Hippocampal formation (tissue), 2 donors: ENCODE data around the gene ZKSCAN1.

ENCODE experiments used
- DNase-seq, 2 donors: peaks; one replicate each; lab custom pipeline; 2025; lab: John Stamatoyannopoulos, UW

Gene ZKSCAN1

DNA sequence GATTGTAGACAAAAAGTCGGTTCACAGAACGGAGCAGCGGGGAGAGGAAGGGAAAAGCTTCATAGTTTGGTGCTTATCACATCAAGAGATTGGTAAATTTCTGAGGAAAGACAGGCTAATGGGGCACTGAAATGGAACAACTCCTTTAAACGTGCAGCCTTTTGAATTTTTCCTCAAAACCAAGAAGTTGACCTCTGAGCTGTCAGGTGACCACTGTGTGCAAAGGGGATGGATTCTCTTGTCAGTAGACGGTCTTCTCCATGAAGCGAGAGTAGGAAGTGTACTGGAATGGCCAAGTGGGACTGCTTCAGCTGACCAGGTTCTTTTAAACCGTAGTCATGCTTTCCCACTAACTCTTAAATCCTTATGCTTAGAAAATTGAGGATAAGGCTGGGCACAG, 22.9 kb downstream of the ZKSCAN1 start:
- no peak for DNase-seq

DNA sequence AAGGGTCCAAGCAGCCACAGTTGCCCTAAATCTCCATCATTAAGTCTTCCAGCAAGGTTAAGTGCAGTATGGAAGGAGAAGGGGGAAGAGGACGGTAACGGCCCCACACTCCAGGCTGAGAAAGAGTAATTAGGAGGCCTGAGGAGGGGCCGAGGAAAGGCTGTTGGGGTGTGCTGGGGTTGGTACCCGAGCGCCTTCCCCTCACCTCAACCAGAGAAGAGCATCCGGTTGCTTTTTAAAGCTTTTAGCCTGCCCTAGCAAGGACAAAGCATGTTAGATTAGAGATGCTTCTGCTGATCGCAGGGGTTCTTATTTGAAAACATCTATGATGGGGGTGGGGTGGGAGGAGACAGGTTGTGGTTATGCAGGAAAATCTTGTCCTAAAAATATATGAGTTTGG, 25.2 kb downstream of the ZKSCAN1 start:
- no peak for DNase-seq

DNA sequence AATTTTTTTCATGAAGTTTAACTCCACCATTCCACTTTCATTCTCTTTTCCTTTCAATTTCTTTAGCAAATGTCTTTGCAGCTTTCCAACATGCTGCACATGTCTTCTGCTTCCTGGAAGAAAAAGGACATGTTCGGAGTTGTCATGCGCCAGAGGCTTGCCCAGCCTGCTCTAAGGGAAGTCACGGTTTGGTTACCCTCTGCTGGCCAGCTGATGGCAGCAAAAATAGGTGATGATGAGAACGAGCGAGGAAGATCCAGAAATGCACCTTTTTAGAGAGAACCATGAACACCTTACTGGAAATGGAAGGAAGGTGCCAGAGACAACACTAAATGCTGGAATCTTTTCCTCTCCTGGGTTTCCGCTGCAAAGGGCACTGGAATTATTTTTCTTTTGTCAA, 29.3 kb downstream of the ZKSCAN1 start:
- DNase-seq = no peak

DNA sequence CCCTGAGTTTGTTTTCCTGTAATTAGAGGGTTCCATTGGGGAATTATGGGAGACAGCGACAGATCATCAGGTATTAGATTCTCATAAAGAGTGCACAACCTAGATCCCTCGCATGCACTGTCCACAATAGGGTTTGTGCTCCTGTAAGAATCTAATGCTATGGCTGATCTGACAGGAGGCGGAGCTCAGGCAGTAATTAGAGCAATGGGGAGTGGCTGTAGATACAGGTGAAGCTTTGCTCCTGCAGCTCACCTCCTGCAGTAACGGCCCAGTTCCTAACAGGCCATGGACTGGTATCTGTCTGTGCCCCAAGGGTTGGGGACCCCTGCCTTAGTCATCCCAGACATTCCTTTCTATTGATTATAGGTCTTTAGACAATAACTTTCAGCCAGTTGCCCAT, 33.3 kb downstream of the ZKSCAN1 start:
- no peak for DNase-seq

DNA sequence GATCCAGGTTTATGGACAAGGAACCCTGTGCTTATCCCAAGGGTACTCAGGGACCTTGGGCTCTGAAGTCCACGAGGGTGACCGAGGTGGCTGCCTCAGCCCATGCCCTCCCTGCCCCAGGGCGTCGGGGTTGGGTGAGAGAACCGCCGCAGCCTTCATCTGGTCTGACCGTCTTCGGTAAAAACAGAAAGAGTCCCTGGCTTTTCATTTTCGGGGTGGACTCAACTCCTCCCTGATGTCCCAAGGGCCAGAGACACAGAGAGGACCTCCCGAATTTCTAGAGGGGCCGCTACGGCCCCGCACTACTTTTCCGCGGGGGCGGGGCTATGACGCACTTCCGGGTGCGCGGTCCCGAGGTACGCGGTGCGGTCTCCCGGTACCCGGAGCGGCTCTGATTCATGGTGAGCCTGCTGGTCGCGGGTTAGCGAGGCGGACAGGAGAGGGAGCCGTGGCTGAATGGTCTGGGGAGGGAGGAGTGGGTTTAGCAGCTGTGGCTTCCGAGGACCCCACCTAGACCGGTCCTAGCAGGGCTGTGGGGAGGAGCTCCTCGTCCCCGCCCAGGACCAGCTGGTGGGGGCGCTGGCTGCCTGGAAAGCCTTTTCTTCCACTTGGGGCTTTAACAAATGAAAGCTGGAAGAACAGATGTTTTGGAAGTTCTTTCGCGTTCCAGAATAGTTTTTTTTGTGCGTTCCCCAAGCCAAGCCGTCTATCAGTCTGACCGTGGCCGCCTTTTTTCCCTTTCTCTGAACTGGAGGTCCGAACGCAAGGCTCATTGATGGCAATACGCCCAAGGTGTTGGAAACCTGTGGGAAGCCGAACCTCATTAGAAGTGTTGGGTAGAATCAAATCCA, 34.3 kb downstream of the ZKSCAN1 start, which contains the start of gene ZSCAN21:
Gene ZSCAN21, plus strand, starts transcription at position 334 of the 851 bp plus-strand sequence. CDS start 7,233 bp downstream, outside the sequence.
- peak; percentile 57 to 82 for DNase-seq

DNA sequence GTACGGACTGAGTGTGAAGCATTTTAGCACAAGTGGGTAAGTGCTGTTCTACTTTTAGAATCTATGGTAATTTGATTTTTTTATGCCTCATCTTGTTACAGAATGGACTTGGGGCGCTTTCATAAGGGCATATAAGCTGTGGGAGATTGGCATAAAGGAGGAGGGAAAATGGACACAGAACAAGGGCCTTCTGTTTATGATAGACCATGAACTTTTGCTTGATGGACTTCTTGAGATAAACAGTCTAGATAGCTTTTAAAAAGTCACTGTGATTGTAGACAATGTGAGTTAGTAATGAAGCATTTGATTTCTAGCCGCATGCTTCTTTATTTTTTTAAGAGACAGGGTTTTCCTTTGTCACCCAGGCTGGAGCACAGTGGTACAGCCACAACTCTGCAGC, 36.2 kb downstream of the ZKSCAN1 start:
- no peak for DNase-seq

DNA sequence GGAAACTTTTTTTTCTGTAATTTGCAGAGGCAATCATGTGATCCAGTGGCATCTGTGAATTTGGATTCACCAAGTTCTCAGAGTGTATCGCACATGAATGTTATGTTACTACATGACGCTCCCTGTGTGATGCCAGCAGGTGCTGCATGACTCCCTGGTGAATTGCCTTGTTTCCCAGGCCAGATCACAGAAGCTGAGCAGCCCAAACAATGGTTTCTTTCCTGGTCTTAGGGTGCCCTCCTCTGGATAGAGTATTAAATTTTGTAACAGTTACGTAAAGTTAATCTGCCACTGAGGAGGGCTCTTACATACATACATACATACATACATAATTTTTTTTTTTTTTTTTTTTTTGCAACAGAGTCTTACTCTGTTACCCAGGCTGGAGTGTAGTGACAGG, 37.8 kb downstream of the ZKSCAN1 start:
- DNase-seq = peak; percentile 57 to 87

DNA sequence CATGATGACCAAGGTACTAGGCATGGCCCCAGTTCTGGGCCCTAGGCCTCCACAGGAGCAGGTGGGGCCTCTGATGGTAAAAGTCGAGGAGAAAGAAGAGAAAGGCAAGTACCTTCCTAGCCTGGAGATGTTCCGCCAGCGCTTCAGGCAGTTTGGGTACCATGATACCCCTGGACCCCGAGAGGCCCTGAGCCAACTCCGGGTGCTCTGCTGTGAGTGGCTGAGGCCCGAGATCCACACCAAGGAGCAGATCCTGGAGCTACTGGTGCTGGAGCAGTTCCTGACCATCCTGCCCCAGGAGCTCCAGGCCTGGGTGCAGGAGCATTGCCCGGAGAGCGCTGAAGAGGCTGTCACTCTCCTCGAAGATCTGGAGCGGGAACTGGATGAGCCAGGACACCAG, 41.6 kb downstream of the ZKSCAN1 start:
- no peak for DNase-seq

DNA sequence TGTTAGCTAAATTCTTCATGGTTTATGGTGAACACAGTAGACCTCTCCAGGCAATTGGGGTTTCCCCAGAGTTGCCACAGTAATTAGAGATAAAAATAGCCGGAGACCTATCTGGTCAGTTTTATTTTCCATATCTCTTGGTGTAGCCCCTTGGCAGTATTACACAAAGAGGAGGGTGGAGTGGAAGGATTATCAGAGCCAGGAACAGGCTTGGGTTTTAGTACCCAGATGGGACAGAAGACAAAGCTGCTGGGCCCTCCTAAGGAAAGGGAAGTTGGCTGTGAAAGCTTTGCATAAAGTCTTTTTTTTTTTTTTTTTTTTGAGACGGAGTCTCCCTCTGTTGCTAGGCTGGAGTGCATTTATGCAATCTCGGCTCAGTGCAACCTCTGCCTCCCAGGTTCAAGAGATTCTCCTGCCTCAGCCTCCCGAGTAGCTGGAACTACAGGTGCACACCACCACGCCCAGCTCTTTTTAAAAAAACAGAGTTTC, 43.9 kb downstream of the ZKSCAN1 start:
- DNase-seq = no peak

DNA sequence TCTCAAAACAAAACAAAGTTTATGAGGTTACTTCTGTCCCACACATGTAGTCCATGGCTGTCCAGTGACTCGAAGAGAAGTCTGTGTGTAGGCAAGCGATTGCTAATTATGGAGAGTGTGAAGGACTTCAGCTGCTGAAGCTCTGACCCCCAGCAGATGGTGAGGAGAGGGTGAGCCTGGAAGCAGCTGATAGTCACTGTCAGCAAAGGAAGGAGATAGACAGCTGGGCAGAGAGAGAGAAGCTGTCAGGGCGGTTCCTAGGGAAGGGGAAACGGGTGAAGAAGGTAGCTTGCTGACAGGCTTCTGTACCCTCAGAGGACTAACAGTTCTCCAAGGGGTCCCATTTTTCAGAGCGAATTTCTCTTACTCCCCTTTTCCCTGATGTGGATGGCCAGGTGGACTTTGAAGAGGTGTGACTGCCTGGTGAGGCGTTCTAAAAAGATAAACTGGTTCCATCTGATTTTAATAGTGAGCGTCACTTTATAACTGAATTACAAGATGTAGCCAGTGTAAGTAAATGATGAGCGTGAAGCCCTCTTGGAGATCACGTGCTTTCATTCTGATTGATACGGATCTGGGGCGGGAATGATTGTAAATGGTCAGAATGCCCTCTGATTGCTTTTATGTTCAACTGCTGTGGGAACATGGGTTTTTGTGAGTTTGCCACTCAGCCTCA, 46.3 kb downstream of the ZKSCAN1 start:
- DNase-seq = no peak

DNA sequence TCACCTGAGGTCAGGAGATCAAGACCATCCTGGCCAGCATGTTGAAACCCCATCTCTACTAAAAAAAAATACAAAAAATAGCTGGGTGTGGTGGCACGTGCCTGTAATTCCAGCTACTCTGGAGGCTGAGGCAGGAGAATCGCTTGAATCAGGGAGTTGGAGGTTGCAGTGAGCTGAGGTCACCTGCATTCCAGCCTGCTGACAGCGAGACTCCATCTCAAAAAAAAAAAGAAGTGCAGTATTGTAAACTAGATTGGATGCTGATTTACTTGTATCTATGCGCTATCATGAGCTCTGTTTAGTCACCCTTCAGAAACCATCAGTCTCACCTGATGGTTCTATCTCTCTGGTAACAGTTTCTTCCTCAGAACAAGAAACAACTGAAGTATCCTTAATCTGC, 48.0 kb downstream of the ZKSCAN1 start:
- DNase-seq = no peak

DNA sequence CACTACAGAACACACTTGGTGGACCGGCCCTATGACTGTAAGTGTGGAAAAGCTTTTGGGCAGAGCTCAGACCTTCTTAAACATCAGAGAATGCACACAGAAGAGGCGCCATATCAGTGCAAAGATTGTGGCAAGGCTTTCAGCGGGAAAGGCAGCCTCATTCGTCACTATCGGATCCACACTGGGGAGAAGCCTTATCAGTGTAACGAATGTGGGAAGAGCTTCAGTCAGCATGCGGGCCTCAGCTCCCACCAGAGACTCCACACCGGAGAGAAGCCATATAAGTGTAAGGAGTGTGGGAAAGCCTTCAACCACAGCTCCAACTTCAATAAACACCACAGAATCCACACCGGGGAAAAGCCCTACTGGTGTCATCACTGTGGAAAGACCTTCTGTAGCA, 48.8 kb downstream of the ZKSCAN1 start:
- no peak for DNase-seq

DNA sequence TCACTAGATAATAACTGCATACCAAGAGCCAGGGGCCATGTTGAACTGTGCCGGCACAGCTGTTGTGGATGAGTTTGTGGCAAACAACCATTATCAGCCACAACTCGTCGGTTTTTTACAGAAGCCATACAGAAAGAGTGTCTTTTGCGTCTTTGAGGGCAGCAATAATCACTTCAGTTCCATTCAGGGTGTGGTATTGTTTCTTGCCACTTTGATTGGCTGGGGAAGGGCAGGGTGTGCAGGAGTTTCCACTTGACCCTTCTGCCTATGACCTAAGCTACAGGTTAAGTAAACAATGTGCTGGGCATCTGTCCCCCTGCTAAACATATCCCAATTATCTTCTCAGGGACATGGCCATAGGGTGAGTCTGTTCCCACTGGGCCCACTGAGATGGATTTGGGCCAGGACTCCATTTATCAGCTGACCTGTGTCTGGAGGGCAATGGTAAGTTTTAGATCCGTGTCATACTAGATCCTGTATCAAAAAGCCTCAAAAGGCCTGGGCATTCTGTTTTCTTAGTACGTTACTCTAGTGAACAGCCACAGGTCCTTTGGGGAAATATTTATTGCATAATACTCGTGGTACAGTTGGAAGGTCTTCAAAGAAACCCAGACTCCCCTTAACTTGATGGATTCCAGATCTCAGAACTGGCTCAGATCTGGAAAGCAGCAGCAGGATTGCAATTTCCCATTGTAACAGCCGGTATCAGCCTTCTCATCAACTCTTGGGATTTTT, 50.2 kb downstream of the ZKSCAN1 start:
- no peak for DNase-seq

DNA sequence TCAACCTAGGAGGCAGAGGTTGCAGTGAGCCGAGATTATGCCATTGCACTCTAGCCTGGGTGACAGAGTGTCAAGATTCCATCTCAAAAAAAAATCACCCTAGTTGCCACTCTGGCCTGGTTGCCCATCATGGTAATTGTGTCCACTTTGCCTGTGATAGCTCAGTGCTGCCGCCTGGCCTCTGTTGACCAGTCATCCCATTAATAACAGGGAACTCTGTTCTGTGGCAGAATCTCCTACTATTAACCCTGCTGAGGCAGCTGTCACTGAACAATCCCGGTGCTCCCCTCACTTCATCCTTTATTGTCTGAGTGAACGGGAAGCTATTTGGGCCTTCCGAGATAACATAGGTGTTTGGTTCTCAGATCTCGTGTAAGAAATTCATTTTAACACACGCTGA, 51.6 kb downstream of the ZKSCAN1 start:
- DNase-seq = no peak

DNA sequence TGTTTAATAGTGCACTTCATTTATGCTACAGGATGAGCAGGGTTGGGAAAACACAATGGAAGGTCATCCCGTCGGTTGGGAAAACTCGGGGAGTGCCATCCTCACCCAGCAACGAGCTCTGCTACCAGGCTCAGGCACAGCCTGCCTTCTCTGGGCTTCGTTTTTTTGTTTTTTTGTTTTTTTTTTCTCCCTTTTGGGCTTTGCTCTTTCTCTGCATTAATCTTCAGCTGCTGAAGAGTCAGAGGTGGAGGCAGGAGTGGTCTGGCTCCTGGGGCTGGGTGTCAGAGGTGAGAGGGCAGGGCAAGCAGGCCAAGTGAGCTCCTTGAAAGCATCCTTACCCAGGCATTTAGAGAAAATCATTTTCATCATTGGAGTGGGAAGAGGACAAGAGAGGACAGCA, 54.6 kb downstream of the ZKSCAN1 start:
- no peak for DNase-seq

DNA sequence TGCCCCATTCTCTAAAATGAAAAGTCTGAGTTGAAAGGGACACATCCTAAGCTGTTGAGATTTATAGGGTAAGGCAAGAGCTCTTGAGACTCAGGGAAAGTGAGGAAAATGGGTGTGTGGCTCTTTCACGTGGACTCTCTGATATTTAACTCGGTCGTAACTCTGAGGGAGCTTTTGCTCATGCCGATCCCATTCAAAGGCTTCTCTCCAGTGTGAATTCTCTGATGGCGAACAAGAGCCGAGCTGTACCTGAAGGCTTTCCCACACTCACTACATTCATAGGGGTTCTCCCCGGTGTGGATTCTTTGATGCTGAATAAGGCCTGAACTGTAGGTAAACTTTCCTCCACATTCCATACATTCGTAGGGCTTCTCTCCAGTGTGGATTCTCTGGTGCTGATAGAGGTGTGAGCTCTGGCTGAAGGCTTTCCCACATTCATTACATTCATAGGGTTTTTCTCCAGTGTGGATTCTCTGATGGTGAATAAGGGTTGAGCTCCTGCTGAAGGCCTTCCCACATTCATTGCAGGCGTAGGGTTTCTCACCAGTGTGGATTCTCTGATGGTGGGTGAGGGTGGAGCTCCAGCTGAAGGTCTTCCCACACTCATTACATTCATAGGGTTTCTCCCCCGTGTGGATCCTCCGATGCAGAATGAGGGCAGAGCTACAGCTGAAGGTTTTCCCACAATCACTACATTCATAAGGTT, 55.8 kb downstream of the ZKSCAN1 start:
- no peak for DNase-seq

DNA sequence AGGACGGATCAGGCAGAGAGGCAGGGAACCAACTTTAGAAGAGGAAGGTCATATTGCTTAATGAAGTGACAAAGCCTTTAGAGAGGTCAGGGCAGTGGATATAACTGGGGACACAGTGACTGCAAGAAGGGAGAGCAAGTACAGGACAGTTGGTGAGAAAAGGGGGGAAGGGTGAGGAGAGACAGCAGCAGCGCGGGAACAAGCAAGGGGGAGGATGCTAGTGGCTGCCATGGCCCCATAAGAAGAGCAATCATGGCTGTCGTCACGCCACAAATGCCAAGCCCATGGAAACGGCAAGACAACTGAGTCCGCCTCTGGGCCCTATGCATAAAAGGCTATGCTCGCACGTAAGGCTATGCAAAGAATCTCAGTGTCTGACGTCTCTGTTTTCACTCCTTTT, 57.1 kb downstream of the ZKSCAN1 start:
- no peak for DNase-seq

DNA sequence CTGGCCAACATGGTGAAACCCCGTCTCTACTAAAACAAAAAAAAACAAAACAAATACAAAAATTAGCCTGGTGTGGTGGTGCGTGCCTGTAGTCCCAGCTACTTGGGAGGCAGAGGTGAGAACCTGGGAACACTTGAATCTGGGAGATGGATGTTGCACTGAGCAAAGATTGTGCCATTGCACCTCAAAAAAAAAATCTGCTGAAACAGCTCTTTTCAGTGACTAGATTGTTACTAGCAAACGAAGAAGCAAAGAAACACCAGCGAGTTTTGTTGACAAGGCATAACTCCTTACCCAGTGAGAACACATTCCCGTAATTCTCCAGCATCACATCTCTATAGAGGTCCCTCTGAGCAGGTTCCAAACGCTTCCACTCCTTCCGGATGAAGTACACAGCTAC, 59.4 kb downstream of the ZKSCAN1 start:
- DNase-seq = no peak

DNA sequence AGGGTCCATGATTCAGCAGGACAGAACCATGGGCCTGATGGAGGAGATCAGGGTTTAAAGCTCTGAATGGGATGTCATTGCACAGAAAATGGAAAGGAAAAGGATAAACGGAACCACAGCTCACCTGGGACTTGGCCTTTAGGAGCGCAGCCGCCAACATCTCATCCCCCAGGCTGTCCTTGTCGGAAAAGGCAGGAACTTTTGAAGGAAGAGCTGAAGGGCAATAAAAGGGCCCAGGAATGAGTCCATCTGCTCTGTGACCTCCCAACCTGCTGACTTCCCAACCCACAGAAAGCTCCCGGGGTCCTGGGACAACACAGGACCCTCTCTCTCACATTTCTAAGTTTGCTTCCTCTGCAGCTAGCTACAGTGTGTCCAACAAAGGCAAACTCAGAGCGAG, 60.0 kb downstream of the ZKSCAN1 start:
- no peak for DNase-seq

DNA sequence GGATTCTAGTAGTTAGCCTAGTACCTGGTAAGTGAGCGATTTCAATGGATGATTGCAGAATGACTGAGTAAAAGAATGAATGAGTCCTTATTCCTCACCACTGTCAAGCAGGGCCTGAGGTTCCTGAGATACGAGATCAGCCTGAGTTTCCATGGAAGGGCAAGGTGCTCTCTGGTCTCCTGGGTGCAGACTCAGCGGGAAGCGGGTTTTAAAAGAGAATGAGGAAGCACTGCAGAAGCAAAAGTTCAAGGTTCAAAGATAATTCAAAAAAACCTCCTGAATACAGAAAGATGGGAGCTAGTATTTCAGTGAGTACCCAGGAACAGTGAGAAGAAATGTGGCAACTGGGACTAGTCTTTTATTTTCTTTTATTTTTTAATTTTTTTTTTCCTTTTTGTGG, 61.8 kb downstream of the ZKSCAN1 start:
- no peak for DNase-seq

DNA sequence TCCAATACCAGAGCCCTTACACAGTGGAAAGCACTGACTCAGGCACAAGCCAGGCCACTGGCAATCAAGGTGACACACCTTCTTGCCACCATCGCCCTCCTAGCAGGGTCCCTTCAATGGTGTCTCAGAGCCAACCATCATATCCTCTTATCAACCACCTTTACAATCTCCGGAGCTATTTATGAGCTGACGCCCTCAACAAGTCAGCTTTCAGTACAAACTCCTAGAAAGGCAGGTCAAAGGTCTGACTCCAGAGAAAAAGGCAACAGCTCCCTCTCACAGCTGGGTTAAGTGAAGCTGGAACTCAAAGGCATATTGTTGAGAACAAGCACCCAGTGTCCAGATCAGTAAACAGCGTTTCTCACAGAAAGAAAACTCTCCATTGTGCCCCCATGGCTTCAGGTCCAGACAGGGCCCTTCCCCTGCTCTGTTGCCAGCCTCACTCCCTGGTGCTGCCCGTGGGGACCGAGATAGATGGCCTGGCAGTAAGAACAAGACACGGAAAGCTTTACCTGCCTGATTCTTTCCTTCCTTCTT, 63.7 kb downstream of the ZKSCAN1 start:
- peak; percentile 63 to 84 for DNase-seq
